KMS-11 (cell line): ENCODE measurements around the gene TRIO.

Experiments
- H2AFZ ChIP-seq: fragments of 200-600 bp; sonication (generic); 2 replicates; pipeline ENCODE4 v1.6.1; 2016; ENCODE audit warnings: antibody characterized with exemption, mixed run types, low read depth
- H3K27ac ChIP-seq: fragments of 200-600 bp; sonication (generic); 2 replicates; pipeline ENCODE4 v1.6.1; 2016; ENCODE audit warnings: mild to moderate bottlenecking, mixed run types
- H3K27me3 ChIP-seq: fragments of 200-600 bp; sonication (generic); 2 replicates; pipeline ENCODE4 v1.6.1; 2017; ENCODE audit warnings: mild to moderate bottlenecking, low read depth, mixed run types, moderate library complexity; ENCODE audit not compliant: insufficient read depth
- H3K36me3 ChIP-seq: fragments of 200-600 bp; sonication (generic); 2 replicates; pipeline ENCODE4 v1.6.1; 2017; ENCODE audit warnings: mild to moderate bottlenecking, mixed run types; ENCODE audit not compliant: insufficient read depth
- H3K4me1 ChIP-seq: fragments of 200-600 bp; sonication (generic); 2 replicates; pipeline ENCODE4 v1.6.1; 2016; ENCODE audit warnings: mild to moderate bottlenecking, low read depth, mixed run types; ENCODE audit not compliant: poor library complexity, severe bottlenecking
- H3K4me2 ChIP-seq: fragments of 200-600 bp; sonication (generic); 2 replicates; pipeline ENCODE4 v1.7.0; 2016; ENCODE audit warnings: mild to moderate bottlenecking, mixed run types
- H3K4me3 ChIP-seq: fragments of 200-600 bp; sonication (generic); IDR thresholded peaks from 2 replicates; pipeline ENCODE4 v1.6.1; 2017; ENCODE audit warnings: low read depth, low read length, mixed read lengths; ENCODE audit not compliant: insufficient read depth
- H3K79me2 ChIP-seq: fragments of 200-600 bp; sonication (generic); 2 replicates; pipeline ENCODE4 v1.6.1; 2016; ENCODE audit warnings: low read depth, mixed run types; ENCODE audit not compliant: insufficient read depth
- H3K9ac ChIP-seq: fragments of 200-600 bp; sonication (generic); 2 replicates; pipeline ENCODE4 v1.6.1; 2016; ENCODE audit warnings: mild to moderate bottlenecking, mixed run types
- H4K20me1 ChIP-seq: fragments of 200-600 bp; sonication (generic); 2 replicates; pipeline ENCODE4 v1.6.1; 2016; ENCODE audit warnings: mild to moderate bottlenecking, mixed run types; ENCODE audit not compliant: insufficient read depth
- CTCF ChIP-seq: fragments of 200-600 bp; sonication (generic); conservative IDR thresholded peaks from 2 replicates; pipeline ENCODE4 v1.6.1; 2017; ENCODE audit warnings: low read depth, mild to moderate bottlenecking, antibody characterized with exemption, low read length, moderate library complexity, mixed read lengths

TRIO gene

GRCh38 chr5:14161825-14162556 is 18.8 kb downstream of the TRIO start:
- Histone ChIP-seq H3K27me3 (no peaks in the 10 kb centered on the region), H3K36me3 (no peaks in the 10 kb centered on the region), H2AFZ (no peak overlapping the region), H3K27ac (no peak overlapping the region), H3K4me3 (no peak overlapping the region), H4K20me1 (no peaks in the 10 kb centered on the region; the same call in 1 of the 2 replicates), H3K79me2 (peaks cover 99% of the 10 kb centered on the region), H3K4me2 (no peak overlapping the region), H3K4me1 (peaks cover 28% of the 10 kb centered on the region), H3K9ac (no peak overlapping the region)
- TF ChIP-seq CTCF, result no peak

- no peaks in the 10 kb centered on the region for H3K27me3 ChIP-seq
Observed at GRCh38 chr5:14164164-14165163, 21.3 kb downstream of the TRIO start.

GRCh38 chr5:14165375-14166106 is 22.4 kb downstream of the TRIO start:
- TF ChIP-seq CTCF, result no peak
- Histone ChIP-seq H3K79me2 (peaks cover 99% of the 10 kb centered on the region), H3K36me3 (no peaks in the 10 kb centered on the region), H3K27ac (no peak overlapping the region), H3K4me3 (no peak overlapping the region), H2AFZ (no peak overlapping the region), H3K4me2 (no peak overlapping the region), H3K4me1 (peaks cover 1% of the 10 kb centered on the region), H3K27me3 (no peaks in the 10 kb centered on the region), H4K20me1 (peaks cover 12% of the 10 kb centered on the region), H3K9ac (no peak overlapping the region)

More at GRCh38 chr5:14164164-14165163, 21.3 kb downstream of the TRIO start:
- Histone ChIP-seq H3K36me3 (no peaks in the 10 kb centered on the region), H3K27ac (no peak overlapping the region), H3K4me1 (peaks cover 6% of the 10 kb centered on the region), H3K9ac (no peak overlapping the region), H3K4me3 (no peak overlapping the region), H2AFZ (no peak overlapping the region), H3K4me2 (no peak overlapping the region), H4K20me1 (peaks cover 8% of the 10 kb centered on the region), H3K79me2 (peaks cover 99% of the 10 kb centered on the region)
- TF ChIP-seq CTCF, result no peak

- peaks cover 99% of the 10 kb centered on the region for H3K79me2 ChIP-seq
- H3K4me1 ChIP-seq, result peaks cover 10% of the 10 kb centered on the region
- no peak overlapping the region for H2AFZ ChIP-seq
- no peak overlapping the region for H3K4me3 ChIP-seq
- TF ChIP-seq CTCF, result no peak
- no peaks in the 10 kb centered on the region for H3K27me3 ChIP-seq
- no peak overlapping the region for H3K4me2 ChIP-seq
- H4K20me1 ChIP-seq, result peaks cover 20% of the 10 kb centered on the region
- H3K36me3 ChIP-seq, result no peaks in the 10 kb centered on the region
- no peak overlapping the region for H3K9ac ChIP-seq
- no peak overlapping the region for H3K27ac ChIP-seq
Observed at GRCh38 chr5:14166437-14166836, 23.3 kb downstream of the TRIO start.
